ENCODE results near the gene WDR93. TPM values are rescaled to one million over a fixed set of nuclear protein-coding genes. Genes with fewer than 3 reads are reported as not detected.
A peak's percentile ranks its signal among the peaks of the same experiment; 100 is the strongest.

The WDR93 gene
- polyA plus RNA-seq, 2 of the 4 experiments (the other 2 are of a cell fraction), result 0.10 to 0.26 TPM

- H3K4me3 ChIP-seq, result no peak overlapping the region
- H3K27ac ChIP-seq, result peak overlapping the region in 1 of 2 experiments; percentile 42; a peak in 1 of 6 replicates
- CTCF ChIA-PET, result interaction anchor here (0.7 to 12.4 kb wide), 17 partner anchors 9 to 204 kb away, joined by 3 to 222 read pairs (median 3); partner anchors contain the start of gene MESP1
- H3K4me1 ChIP-seq, result peaks cover 15% of the 10 kb centered on the region
- 76% methylated on average over 5 of the region's 7 CpGs for WGBS (ENCODE audit: missing lambda C conversion rate)
- FAIRE-seq (no peak), ATAC-seq (peak in 1 of 2 experiments; percentile 17; a peak in 2 of 6 replicates), DNase-seq (ENCODE audit: low read depth in 1 of 2, low spot score in 1 of 2) (no peak)
- H3K4me2 ChIP-seq, result no peak overlapping the region
- no peaks in the 10 kb centered on the region for H3K9me3 ChIP-seq
- POLR2A ChIA-PET, result interaction anchor here (0.6 kb wide), 1 partner anchor 31 kb away, joined by 3 read pairs; no protein-coding TSS in a partner anchor
- TF ChIP-seq SMC3 (IDR thresholded peaks at IDR 0.05) (no peak), BCL3 (IDR thresholded peaks at IDR 0.05) (no peak), ESRRA (IDR thresholded peaks at IDR 0.05; ENCODE audit: borderline replicate concordance, low read length) (no peak), ZSCAN20 (CRISPR knock-in tag; IDR thresholded peaks at IDR 0.05) (no peak), FOSL2 (IDR thresholded peaks at IDR 0.05) (no peak), FOSL2 (CRISPR knock-in tag; IDR thresholded peaks at IDR 0.05) (no peak), MAZ (IDR thresholded peaks at IDR 0.05; ENCODE audit: borderline replicate concordance, low read depth, low read length) (no peak), NR3C1 (IDR thresholded peaks at IDR 0.05) (no peak), CHD4 (IDR thresholded peaks at IDR 0.05; ENCODE audit: borderline replicate concordance) (no peak), RFX5 (IDR thresholded peaks at IDR 0.05) (no peak), REST (IDR thresholded peaks at IDR 0.05) (no peak), HES2 (IDR thresholded peaks at IDR 0.05) (no peak), SREBF2 (IDR thresholded peaks at IDR 0.05) (no peak), MYC (IDR thresholded peaks at IDR 0.05; ENCODE audit: borderline replicate concordance, low read length) (no peak), RCOR1 (IDR thresholded peaks at IDR 0.05; ENCODE audit: low read depth, low read length) (no peak), TFCP2L1 (CRISPR knock-in tag; IDR thresholded peaks at IDR 0.05) (no peak), GATA3 (IDR thresholded peaks at IDR 0.05; ENCODE audit: borderline replicate concordance) (no peak), BHLHE40 (IDR thresholded peaks at IDR 0.05; ENCODE audit: low read depth, low read length) (no peak)
Observed at GRCh38 chr15:89768071-89768500, 77.5 kb downstream of the WDR93 start.

DNA sequence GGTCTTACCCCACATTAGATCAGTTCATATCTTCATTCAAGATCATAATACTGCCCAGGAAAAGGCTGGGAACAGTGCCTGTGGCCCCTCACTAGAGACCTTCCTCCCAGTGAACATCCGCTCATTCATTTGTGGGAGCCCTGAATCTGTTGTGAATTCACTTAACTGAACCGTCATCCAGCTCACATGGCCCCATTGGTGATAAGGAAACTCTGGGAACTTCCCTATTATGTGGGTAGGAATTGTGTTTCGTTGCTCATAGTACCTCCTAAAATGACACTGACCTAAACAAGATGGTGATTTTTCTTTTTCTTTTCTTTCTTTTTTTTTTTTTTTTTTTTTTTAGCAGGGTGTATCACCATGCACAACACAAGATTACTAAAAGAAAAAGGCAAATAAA is 78.8 kb downstream of the WDR93 start:
- 87% methylated on average over 3 of the region's 3 CpGs for WGBS (ENCODE audit: missing lambda C conversion rate)

More for the DNA sequence above, 78.8 kb downstream of the WDR93 start:
- Histone ChIP-seq H3K4me2 (no peak overlapping the region), H3K4me1 (peaks cover 18% of the 10 kb centered on the region), H3K9me3 (no peaks in the 10 kb centered on the region), H3K27ac (no peak overlapping the region), H3K4me3 (no peak overlapping the region)
- DNase-seq (ENCODE audit: low read depth in 1 of 2, low spot score in 1 of 2), result no peak
- ChIA-PET POLR2A (no interaction called here), CTCF (interaction anchor here (1.1 to 12.4 kb wide), 5 partner anchors 12 to 120 kb away, joined by 3 to 222 read pairs (median 11); partner anchors contain the start of gene MESP1)
- TF ChIP-seq, protein P1, sequence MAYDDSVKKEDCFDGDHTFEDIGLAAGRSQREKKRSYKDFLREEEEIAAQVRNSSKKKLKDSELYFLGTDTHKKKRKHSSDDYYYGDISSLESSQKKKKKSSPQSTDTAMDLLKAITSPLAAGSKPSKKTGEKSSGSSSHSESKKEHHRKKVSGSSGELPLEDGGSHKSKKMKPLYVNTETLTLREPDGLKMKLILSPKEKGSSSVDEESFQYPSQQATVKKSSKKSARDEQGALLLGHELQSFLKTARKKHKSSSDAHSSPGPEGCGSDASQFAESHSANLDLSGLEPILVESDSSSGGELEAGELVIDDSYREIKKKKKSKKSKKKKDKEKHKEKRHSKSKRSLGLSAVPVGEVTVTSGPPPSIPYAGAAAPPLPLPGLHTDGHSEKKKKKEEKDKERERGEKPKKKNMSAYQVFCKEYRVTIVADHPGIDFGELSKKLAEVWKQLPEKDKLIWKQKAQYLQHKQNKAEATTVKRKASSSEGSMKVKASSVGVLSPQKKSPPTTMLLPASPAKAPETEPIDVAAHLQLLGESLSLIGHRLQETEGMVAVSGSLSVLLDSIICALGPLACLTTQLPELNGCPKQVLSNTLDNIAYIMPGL (CRISPR knock-in tag; IDR thresholded peaks at IDR 0.05; ENCODE audit: borderline replicate concordance), result no peak
- no peak for TF ChIP-seq TP53 (CRISPR knock-in tag; IDR thresholded peaks at IDR 0.05)
- TF ChIP-seq RCOR1 (IDR thresholded peaks at IDR 0.05; ENCODE audit: low read depth, low read length), result no peak
- no peak for TF ChIP-seq JUNB (IDR thresholded peaks at IDR 0.05)
- no peak for TF ChIP-seq MAFK (IDR thresholded peaks at IDR 0.05; ENCODE audit: partially characterized antibody)
- ATAC-seq, result no peak
- no peak for FAIRE-seq

Data from A549 (cell line).